NCI-H146 treated with DMSO at 0.1 percent for 48 hours (cell line): ENCODE measurements around the gene MEGF10.

Experiments used
- DNase-seq: peaks from one replicate; lab custom pipeline; 2025; ENCODE audit not compliant: unreplicated experiment; lab: John Stamatoyannopoulos, UW

The MEGF10 gene

DNA sequence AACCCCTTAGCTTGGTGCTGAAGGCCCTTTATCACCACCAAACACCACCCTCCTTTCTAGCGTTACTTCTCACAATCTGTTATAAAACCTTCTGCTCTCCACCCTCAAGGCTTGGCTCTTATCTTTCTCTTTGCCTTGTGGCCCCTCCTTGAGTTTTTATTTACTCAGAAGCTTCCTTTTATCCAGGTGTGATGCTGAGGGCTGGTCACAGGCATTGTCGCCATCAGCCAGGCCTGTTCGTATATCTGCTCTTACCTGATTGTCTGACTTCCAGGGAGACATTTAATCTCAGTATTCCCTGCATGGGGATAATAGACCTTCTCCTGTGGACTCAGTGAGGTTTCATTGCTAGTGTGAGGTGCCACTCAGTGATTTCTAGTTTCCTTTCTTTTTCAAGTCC is 34.2 kb downstream of the MEGF10 start:
- DNase-seq: no peak

DNA sequence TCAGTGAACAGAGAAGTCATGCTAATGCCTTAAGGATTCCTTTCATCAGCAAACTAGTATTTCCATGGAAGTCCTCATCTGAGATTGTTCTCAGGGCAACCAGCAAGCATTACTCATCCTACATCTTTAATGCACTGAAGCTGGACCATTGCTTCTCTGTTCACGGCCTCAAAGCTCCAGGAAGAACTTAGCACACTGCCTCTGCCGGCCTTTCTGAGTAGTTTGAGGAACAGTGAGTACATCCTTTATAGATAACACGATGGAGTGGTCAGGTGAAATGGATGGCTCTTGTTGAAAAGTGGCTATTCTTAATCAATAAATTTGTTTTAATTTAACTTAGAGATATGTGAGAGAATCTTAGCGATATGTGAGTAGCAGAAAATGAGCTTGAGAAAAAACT is 35.8 kb downstream of the MEGF10 start:
- no peak for DNase-seq

GRCh38 chr5:127326976-127327755 is 36.6 kb downstream of the MEGF10 start:
- DNase-seq: no peak

- no peak for DNase-seq
These were observed 39.5 kb downstream of the MEGF10 start for GRCh38 chr5:127330116-127330515.

DNA sequence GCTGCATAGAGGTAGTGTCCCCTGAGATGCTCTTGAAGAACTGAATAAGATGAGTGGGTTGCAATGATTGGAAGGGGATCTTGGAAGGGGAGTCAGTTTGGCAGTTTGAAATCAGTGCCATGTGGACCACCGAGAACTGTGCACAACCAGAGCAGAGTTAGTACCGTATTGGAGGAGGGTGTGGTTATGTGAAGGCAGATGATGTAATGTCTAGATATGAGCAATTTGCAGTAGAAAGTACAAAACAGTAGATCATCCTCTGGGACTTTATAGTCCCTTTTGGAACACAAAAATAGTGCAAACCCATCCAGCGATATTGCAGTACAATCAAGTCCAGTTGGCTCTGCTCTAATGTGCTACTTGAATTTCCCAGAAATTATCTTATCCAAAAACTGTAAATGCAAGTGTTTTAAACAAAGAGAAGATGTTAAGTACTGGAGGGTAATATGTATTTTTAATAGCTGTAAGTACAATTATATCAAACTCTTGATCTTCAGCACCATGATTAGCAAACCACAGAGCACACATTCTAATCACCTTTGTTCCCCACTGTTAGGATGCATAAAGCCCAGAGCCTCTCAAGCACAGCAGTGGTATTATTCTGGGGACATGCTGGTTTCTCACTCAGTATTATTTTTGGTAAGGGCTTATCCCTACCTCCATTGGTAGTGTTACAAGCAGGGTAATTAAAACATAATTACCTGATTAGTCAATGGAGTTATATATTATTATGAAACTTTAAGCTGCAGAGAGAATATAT is 41.5 kb downstream of the MEGF10 start:
- DNase-seq: no peak

DNA sequence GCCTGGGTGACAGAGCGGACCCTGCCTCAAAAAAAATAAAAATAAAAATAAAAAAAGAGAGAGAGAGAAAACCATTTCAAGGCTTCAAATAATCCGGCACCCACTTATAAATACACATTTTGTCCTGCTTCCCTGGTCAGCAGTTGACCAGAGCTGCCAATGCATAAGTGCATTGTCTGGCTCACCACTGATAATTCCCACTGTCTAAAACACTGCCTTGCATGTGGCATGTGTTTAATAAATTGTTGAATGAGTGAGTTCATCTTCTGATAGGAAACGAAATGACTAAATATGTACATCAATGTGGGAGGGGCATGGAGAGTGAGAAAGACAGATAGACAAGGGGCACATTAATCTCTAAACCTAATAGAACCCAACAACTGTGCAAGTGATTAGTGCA is 42.9 kb downstream of the MEGF10 start:
- DNase-seq: no peak

DNA sequence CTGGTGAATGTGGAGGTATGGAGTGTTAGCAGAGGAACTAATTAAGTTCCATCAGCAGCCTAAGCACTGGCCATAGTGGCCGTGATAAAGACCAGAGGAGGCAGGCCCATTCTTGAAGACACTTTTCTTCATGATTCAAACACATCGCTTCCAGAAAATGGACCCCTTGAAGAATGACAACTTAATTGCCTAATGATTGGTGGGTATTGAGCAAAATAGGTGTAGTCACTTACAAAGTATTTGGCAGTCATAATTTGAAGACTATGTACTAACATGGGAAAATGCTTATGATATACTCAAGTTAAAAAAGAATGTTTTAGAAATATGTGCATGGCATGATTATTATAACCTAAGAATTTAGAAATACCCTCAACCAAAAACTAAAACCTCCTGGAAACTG is 44.8 kb downstream of the MEGF10 start:
- no peak for DNase-seq

- no peak for DNase-seq
These were observed 47.3 kb downstream of the MEGF10 start for GRCh38 chr5:127337876-127338275.

- no peak for DNase-seq
These were observed 47.9 kb downstream of the MEGF10 start for GRCh38 chr5:127338501-127338900.

DNA sequence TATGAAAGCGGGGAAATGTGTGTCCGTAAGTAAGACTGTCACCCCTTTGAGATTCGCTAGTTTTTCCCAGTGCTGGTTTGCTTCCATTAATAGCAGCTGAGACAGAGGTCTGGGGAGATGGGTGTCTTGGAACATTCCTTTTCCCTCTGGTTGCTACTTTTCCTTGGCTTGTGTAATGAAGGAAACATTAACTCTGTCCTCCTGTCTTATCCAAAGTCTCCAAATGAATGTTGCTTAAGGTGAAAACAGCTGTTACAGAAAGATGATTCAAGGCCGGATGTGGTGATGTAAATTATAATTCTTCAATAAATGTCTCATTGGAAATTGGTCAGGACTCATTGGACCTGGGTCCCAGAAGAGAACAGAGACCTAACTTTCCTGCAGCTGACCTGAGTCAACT is 50.0 kb downstream of the MEGF10 start:
- DNase-seq: no peak

DNA sequence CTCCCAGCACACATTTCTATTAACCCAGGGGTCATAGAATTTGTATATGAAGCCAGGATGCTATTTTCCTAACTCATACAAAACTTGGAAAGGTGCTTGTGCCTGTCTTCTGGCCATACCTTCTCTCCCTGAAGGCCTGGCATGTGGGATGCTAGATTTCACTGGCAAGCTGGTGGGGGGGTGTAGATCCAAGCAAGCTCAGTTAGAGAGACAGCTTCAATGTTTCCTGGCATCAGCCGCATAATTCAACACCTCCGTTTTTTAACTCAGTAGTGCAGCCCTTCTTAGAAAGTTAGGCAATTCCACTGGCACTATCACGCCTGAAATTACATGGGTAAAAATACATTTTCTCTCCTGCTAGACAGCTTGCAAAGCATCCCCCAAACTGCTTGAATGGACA is 51.8 kb downstream of the MEGF10 start:
- DNase-seq: no peak

DNA sequence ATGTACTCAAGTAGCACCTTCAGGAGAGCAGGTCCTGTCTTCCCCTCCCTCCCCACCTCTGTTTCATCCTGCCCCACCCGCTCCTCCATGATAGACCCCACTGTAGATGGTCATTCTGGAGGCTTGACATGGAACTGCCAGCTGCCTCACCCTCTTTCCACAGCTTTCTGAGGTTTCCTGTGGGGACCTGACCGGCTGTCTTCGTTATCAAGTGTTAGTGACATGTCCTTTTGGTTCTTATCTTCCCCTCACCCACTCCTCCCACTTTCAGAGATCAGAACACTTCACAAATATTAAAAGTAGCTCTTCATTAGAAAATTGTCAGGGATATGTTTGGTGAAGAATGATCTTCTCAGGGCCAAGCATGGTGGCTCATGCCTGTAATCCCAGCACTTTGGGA is 52.7 kb downstream of the MEGF10 start:
- DNase-seq: no peak

DNA sequence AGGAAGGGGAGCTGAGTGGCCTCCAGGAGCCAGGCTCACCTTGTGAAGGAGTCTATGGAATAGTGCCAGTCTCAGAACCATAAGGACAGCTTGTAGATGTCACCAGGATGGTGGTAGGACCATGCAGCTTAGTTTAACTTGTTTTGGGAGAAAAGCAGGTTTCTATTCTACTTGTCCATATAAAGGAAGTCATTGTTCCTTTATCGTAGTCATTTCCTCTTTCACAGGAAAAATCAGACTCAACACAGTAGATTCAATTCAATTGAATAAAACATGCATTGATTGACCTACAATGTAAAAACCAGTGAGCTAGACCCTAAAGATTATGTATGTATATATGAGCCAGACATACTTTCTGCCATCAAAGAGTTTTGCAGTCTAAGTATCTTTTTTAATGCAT is 53.3 kb downstream of the MEGF10 start:
- DNase-seq: no peak

- DNase-seq: no peak
These were observed 54.3 kb downstream of the MEGF10 start for GRCh38 chr5:127344931-127345330.

GRCh38 chr5:127351418-127351817 is 60.8 kb downstream of the MEGF10 start:
- DNase-seq: no peak

DNA sequence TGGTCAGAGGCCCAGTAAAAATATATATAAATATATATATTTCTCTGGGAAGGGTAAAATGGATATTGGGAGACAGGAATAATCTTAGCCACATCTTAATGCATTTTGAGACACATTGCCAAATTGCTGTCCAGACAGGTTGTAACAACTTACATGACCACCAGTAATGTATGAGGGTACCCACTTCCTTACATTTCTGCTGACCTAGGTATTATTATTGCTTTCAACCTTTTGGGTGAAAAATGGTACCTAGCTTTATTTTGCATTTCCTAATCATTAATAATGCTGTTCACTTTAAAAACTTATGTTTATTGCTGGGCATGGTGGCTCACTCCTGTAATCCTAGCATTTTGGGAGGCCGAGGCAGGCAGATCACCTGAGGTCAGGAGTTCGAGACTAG is 61.5 kb downstream of the MEGF10 start:
- DNase-seq: no peak

DNA sequence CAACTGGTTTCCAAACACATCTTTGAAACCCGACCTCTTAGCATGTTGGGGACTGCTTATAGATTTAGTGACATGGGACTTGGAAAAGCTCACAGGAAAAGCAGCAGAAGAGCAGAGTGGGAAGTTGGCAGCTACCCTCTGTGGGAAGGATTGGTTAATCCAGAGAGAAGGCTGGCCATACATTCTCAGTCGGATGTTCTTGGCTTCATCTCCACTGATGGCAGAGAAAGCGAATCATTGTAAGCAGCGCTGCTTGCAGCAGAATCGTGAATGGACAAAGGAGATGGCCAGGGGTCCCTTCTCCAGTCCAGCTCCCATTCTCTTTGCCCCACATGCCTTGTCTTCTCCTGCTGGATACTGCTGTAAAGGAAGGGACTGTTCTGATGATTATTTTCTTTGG is 62.7 kb downstream of the MEGF10 start:
- DNase-seq: no peak

GRCh38 chr5:127353796-127354195 is 63.2 kb downstream of the MEGF10 start:
- DNase-seq: no peak

DNA sequence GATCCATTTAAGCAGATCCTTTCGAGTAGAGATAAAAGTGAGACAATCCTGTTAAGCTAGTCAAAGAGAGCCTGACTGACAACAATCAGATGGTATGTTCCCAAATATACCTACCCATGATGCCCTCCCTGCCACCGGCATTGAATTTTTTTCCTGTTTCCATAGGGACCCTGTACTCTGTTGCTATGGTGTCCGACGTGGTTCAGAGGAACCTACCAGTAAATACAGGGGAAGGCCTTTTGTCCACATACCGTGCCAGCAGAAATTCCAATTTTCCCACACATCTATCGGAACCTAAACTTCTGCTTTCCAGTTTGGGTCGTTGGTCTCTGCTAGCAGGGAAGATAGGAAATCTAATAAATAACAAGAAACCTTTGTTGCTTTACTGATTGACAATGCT is 64.7 kb downstream of the MEGF10 start:
- no peak for DNase-seq

GRCh38 chr5:127358284-127358683 is 67.7 kb downstream of the MEGF10 start:
- no peak for DNase-seq

DNA sequence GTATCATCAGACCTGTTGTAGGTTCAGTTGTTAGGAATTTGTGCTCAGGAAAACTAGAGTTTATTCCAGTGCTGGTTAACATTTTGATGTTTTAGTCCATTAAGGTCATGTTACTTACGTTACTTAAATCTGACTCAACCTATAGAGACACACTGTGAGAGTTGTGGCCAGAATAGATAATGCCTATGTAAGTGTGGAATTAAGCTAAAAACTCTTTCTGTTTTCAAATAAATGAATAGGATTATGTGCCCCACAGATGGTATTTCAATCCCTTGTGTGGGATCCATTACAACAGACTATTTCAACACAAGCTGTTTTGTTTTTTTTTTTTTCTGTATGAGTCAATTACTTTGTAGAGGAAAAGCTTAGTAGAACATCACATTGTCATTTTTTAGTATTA is 68.1 kb downstream of the MEGF10 start:
- no peak for DNase-seq

- no peak for DNase-seq
These were observed 68.9 kb downstream of the MEGF10 start for GRCh38 chr5:127359502-127359901.

DNA sequence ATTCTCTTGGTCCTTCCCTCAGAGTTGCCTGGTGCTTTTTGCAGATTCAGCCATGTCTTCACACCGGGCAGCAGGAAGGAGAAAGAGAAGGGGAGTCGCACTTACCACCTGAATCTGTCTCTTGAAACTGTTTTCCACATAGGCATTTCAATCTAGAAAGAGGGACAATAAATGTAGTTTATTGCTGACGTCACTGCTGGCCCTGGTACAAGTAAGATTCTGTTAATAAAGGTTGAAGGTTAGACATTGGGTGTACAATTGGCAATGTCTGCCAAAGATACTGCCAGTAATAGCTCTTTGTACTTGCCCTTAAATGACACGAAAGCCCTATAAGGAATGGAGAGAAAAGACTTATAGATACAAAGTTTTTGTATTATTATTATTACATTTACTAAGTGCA is 72.8 kb downstream of the MEGF10 start:
- DNase-seq: no peak
